GM18499 (cell line): ENCODE data around the gene RIC8A.

Experiments used
- ATAC-seq: cut with Tn5 transposase; IDR thresholded peaks from one replicate; pipeline ENCODE4 v1.9.1; 2021; ENCODE audit warnings: moderate number of reproducible peaks; ENCODE audit not compliant: insufficient read depth, unreplicated experiment

Gene RIC8A

GRCh38 chr11:203945-204586, 3.4 kb upstream of the RIC8A start:
- no peak for ATAC-seq

- ATAC-seq: no peak
These were observed 2.9 kb upstream of the RIC8A start for GRCh38 chr11:204587-205109.

GRCh38 chr11:205221-206001, 2.1 kb upstream of the RIC8A start:
- ATAC-seq: no peak

GRCh38 chr11:206002-206384, 1.5 kb upstream of the RIC8A start:
- ATAC-seq: no peak

- ATAC-seq: no peak
These were observed 841 bp upstream of the RIC8A start for GRCh38 chr11:206526-207207.

GRCh38 chr11:207863-208180, 314 bp downstream of the RIC8A start:
- ATAC-seq: no peak

GRCh38 chr11:208181-208916, 841 bp downstream of the RIC8A start:
- no peak for ATAC-seq

GRCh38 chr11:208917-209260, 1.4 kb downstream of the RIC8A start:
- no peak for ATAC-seq

GRCh38 chr11:209275-210121, 2.0 kb downstream of the RIC8A start:
- no peak for ATAC-seq

GRCh38 chr11:210122-210802, 2.8 kb downstream of the RIC8A start:
- no peak for ATAC-seq

GRCh38 chr11:210803-211180, 3.3 kb downstream of the RIC8A start:
- no peak for ATAC-seq

GRCh38 chr11:211295-211694, 3.8 kb downstream of the RIC8A start:
- no peak for ATAC-seq

GRCh38 chr11:211741-212140, 4.2 kb downstream of the RIC8A start:
- ATAC-seq: no peak

GRCh38 chr11:212150-213100, 4.9 kb downstream of the RIC8A start:
- no peak for ATAC-seq

GRCh38 chr11:213111-213510, 5.6 kb downstream of the RIC8A start:
- ATAC-seq: no peak

- ATAC-seq: no peak
These were observed 6.6 kb downstream of the RIC8A start for GRCh38 chr11:214083-214482.

- ATAC-seq: no peak
These were observed 8.1 kb downstream of the RIC8A start for GRCh38 chr11:215581-216037.
